ENCODE measurements around the gene MSI2. TPM values are rescaled to one million over a fixed set of nuclear protein-coding genes. Genes with fewer than 3 reads are reported as not detected.

The MSI2 gene
- total and polyA plus RNA-seq, 2 experiments from 2014 or later = 4.3 to 17.9 TPM

DNA sequence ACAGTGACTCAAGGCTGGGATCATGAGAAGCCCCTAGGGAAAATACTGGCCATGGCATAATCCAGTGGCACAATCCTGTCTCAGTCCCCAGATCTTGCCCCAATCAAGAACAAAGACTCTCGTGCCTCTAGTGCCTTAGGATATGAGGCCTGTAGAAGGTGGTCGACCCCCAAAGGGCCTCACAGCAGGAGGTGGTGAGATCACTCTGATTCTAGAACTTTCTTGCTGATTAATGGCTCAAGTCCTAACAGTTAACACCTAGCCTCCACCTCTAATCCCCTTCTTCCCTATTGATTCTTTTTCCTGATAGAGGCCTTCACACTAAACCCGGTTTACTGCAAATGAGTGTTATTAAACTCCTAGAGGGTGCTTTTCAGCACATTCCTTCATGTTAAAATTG is 312.0 kb downstream of the MSI2 start:
- Histone ChIP-seq H4K20me1 (ENCODE audit: insufficient read depth) (no peaks in the 10 kb centered on the region), H3K9me3 (ENCODE audit: low read depth) (no peaks in the 10 kb centered on the region), H3K4me3 (no peak overlapping the region), H3K79me2 (ENCODE audit: insufficient read depth) (no peaks in the 10 kb centered on the region), H3K4me1 (ENCODE audit: insufficient read depth) (no peaks in the 10 kb centered on the region), H3K4me2 (ENCODE audit: unreplicated experiment) (no peak overlapping the region), H3K9me2 (ENCODE audit: insufficient read depth) (no peaks in the 10 kb centered on the region), H3K27me3 (replicated peaks; ENCODE audit: insufficient read depth) (no peaks in the 10 kb centered on the region), H3K36me3 (ENCODE audit: low read depth) (no peaks in the 10 kb centered on the region), H3K27ac (no peak overlapping the region), H2AFZ (no peak overlapping the region), H3K9ac (no peak overlapping the region), H3F3A (ENCODE audit: insufficient read depth) (no peaks in the 10 kb centered on the region)
- DNase-seq = no peak
- in situ Hi-C loops (cut with MboI) = no loop called here
- 29 to 40% methylated on average over 3 of the region's 3 CpGs for WGBS, 2 experiments (ENCODE audit: low coverage in 1 of 2, low lambda C conversion rate in 2 of 2, missing lambda C conversion rate in 2 of 2)
- TF ChIP-seq EZH2 (IDR thresholded peaks at IDR 0.05; ENCODE audit: insufficient read depth, poor library complexity, severe bottlenecking) (no peak), EZH2phosphoT487 (IDR thresholded peaks at IDR 0.05; ENCODE audit: insufficient read depth, low read depth) (no peak)

DNA sequence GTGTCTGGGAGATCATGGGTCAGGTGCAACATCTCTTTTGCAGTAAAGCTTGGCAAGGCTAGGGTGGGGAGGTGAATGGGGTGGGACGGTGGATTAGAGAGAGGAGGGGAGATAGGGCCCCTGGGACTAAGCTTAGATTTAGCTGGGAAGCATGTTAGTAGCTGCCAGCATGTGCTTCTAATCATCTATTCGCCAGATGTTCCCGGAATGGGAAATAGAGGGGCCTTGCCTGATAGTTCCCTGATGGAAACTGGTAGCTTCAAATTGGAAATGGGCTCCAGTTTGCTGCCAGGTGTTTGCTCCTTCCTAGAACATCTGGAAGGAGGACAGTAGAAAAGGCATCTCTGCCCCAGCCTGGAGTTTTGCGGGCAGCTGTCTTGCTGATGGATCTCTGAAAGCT is 312.7 kb downstream of the MSI2 start:
- no peak overlapping the region for H3K9ac ChIP-seq
- TF ChIP-seq EZH2 (IDR thresholded peaks at IDR 0.05; ENCODE audit: insufficient read depth, poor library complexity, severe bottlenecking) (no peak), EZH2phosphoT487 (IDR thresholded peaks at IDR 0.05; ENCODE audit: insufficient read depth, low read depth) (no peak)
- H3K27me3 ChIP-seq (replicated peaks; ENCODE audit: insufficient read depth) = no peaks in the 10 kb centered on the region
- H4K20me1 ChIP-seq (ENCODE audit: insufficient read depth) = no peaks in the 10 kb centered on the region
- H3K36me3 ChIP-seq (ENCODE audit: low read depth) = no peaks in the 10 kb centered on the region
- no peak overlapping the region for H2AFZ ChIP-seq
- no peak overlapping the region for H3K4me3 ChIP-seq
- H3K9me2 ChIP-seq (ENCODE audit: insufficient read depth) = no peaks in the 10 kb centered on the region
- DNase-seq = no peak
- no peak overlapping the region for H3K4me2 ChIP-seq (ENCODE audit: unreplicated experiment)
- in situ Hi-C loops (cut with MboI) = no loop called here
- H3K27ac ChIP-seq = no peak overlapping the region
- H3K4me1 ChIP-seq (ENCODE audit: insufficient read depth) = no peaks in the 10 kb centered on the region
- WGBS, 2 experiments (ENCODE audit: low coverage in 1 of 2, low lambda C conversion rate in 2 of 2, missing lambda C conversion rate in 2 of 2) = 46 to 54% methylated on average over 4 of the region's 4 CpGs
- no peaks in the 10 kb centered on the region for H3F3A ChIP-seq (ENCODE audit: insufficient read depth)
- no peaks in the 10 kb centered on the region for H3K9me3 ChIP-seq (ENCODE audit: low read depth)
- no peaks in the 10 kb centered on the region for H3K79me2 ChIP-seq (ENCODE audit: insufficient read depth)

DNA sequence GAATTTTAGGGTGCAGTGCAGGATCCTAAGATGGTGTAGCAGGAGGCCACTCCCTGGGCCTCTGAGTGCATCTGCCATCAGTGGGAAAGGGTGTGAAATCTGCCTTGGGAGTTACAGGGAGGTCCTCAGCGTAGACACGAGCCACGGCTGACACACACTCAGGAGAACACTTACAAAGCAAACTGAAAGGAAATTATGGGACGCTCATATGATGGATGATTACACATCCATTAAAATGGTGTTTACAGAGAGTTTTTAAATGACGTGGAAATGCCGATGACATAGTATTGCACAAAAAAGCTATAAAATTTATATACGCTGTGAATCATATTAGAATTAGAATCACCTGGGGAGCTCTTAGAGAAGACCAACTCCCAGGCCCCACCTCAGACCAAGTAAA is 313.5 kb downstream of the MSI2 start:
- H3F3A ChIP-seq (ENCODE audit: insufficient read depth) = no peaks in the 10 kb centered on the region
- no peak overlapping the region for H3K4me2 ChIP-seq (ENCODE audit: unreplicated experiment)
- H3K27me3 ChIP-seq (replicated peaks; ENCODE audit: insufficient read depth) = no peaks in the 10 kb centered on the region
- no peaks in the 10 kb centered on the region for H3K4me1 ChIP-seq (ENCODE audit: insufficient read depth)
- WGBS, 2 experiments (ENCODE audit: low coverage in 1 of 2, low lambda C conversion rate in 2 of 2, missing lambda C conversion rate in 2 of 2) = 89 to 97% methylated on average over 7 of the region's 7 CpGs
- H3K9me3 ChIP-seq (ENCODE audit: low read depth) = no peaks in the 10 kb centered on the region
- H3K27ac ChIP-seq = no peak overlapping the region
- in situ Hi-C loops (cut with MboI) = no loop called here
- no peaks in the 10 kb centered on the region for H3K36me3 ChIP-seq (ENCODE audit: low read depth)
- H3K9me2 ChIP-seq (ENCODE audit: insufficient read depth) = no peaks in the 10 kb centered on the region
- H3K79me2 ChIP-seq (ENCODE audit: insufficient read depth) = no peaks in the 10 kb centered on the region
- no peak for DNase-seq
- H3K4me3 ChIP-seq = no peak overlapping the region
- H2AFZ ChIP-seq = no peak overlapping the region
- H3K9ac ChIP-seq = no peak overlapping the region
- H4K20me1 ChIP-seq (ENCODE audit: insufficient read depth) = no peaks in the 10 kb centered on the region
- no peak for TF ChIP-seq EZH2phosphoT487 (IDR thresholded peaks at IDR 0.05; ENCODE audit: insufficient read depth, low read depth)
- no peak for TF ChIP-seq EZH2 (IDR thresholded peaks at IDR 0.05; ENCODE audit: insufficient read depth, poor library complexity, severe bottlenecking)

DNA sequence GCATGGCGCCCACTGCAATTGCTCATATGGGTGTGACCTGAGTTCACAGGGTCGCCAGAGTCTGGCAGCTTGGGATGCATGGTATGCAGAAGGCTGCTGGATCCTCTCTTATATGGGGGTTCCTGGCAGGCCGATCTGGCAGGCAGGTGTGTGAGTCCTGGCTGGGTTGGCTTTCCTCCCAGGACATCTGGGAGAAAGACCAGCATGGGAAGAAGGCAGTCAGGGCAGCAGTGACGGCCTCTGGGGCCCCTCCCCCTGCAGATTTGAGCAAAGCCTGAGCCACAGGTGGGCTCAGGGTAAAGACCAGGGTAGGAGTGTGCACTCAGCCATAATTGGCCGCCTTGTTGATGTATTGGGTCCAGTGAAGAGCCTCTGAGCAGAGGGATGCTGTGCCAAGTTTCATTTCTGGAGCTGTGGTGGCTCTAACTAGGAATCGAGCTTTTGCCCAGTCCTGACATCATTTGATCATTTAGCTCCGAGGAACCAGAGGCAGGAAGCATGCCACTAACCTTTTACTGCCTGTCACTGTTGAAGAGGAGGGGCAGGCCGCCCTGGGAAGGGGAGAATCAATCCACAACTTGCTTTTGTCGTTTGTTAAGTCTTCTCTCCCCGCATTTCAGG is 314.5 kb downstream of the MSI2 start:
- H3K9me2 ChIP-seq (ENCODE audit: insufficient read depth) = no peaks in the 10 kb centered on the region
- H3K4me3 ChIP-seq = no peak overlapping the region
- WGBS, 2 experiments (ENCODE audit: low coverage in 1 of 2, low lambda C conversion rate in 2 of 2, missing lambda C conversion rate in 2 of 2) = 51 to 56% methylated on average over 10 of the region's 10 CpGs
- no peak overlapping the region for H2AFZ ChIP-seq
- no peak overlapping the region for H3K4me2 ChIP-seq (ENCODE audit: unreplicated experiment)
- H3K4me1 ChIP-seq (ENCODE audit: insufficient read depth) = no peaks in the 10 kb centered on the region
- no peak overlapping the region for H3K9ac ChIP-seq
- no peaks in the 10 kb centered on the region for H3K9me3 ChIP-seq (ENCODE audit: low read depth)
- H3K36me3 ChIP-seq (ENCODE audit: low read depth) = no peaks in the 10 kb centered on the region
- H3F3A ChIP-seq (ENCODE audit: insufficient read depth) = no peaks in the 10 kb centered on the region
- H3K27me3 ChIP-seq (replicated peaks; ENCODE audit: insufficient read depth) = no peaks in the 10 kb centered on the region
- in situ Hi-C loops (cut with MboI) = no loop called here
- H4K20me1 ChIP-seq (ENCODE audit: insufficient read depth) = no peaks in the 10 kb centered on the region
- no peaks in the 10 kb centered on the region for H3K79me2 ChIP-seq (ENCODE audit: insufficient read depth)
- no peak for DNase-seq
- TF ChIP-seq EZH2phosphoT487 (IDR thresholded peaks at IDR 0.05; ENCODE audit: insufficient read depth, low read depth) (no peak), EZH2 (IDR thresholded peaks at IDR 0.05; ENCODE audit: insufficient read depth, poor library complexity, severe bottlenecking) (no peak)
- no peak overlapping the region for H3K27ac ChIP-seq

DNA sequence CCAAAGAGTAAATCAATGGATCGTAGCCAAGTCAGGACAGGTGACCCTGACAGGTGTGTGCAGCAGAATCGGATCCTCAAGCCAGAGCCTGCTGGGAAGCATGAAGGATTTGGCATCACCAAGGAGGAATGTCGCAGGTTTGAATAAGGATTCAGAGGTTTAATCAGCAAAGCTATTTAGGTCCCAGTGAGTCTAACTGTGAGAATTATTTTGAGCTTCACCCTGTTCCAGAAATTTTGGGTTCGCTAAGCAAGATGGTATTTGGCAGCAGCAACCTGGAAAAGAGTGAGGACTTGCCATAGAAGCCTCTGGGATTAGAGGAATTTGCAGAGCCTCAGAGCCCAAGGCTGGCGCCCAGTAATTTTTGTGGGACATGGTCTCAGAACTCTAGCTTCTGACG is 315.7 kb downstream of the MSI2 start:
- H3K27me3 ChIP-seq (replicated peaks; ENCODE audit: insufficient read depth) = no peaks in the 10 kb centered on the region
- H3K9me3 ChIP-seq (ENCODE audit: low read depth) = no peaks in the 10 kb centered on the region
- no peaks in the 10 kb centered on the region for H3K9me2 ChIP-seq (ENCODE audit: insufficient read depth)
- TF ChIP-seq EZH2phosphoT487 (IDR thresholded peaks at IDR 0.05; ENCODE audit: insufficient read depth, low read depth) (no peak), EZH2 (IDR thresholded peaks at IDR 0.05; ENCODE audit: insufficient read depth, poor library complexity, severe bottlenecking) (no peak)
- no peak overlapping the region for H3K4me3 ChIP-seq
- no peaks in the 10 kb centered on the region for H3K36me3 ChIP-seq (ENCODE audit: low read depth)
- DNase-seq = no peak
- no peak overlapping the region for H2AFZ ChIP-seq
- no peaks in the 10 kb centered on the region for H4K20me1 ChIP-seq (ENCODE audit: insufficient read depth)
- no peak overlapping the region for H3K27ac ChIP-seq
- H3K9ac ChIP-seq = no peak overlapping the region
- no peaks in the 10 kb centered on the region for H3K79me2 ChIP-seq (ENCODE audit: insufficient read depth)
- no peaks in the 10 kb centered on the region for H3K4me1 ChIP-seq (ENCODE audit: insufficient read depth)
- in situ Hi-C loops (cut with MboI) = no loop called here
- WGBS, 2 experiments (ENCODE audit: low coverage in 1 of 2, low lambda C conversion rate in 2 of 2, missing lambda C conversion rate in 2 of 2) = 76 to 77% methylated on average over 6 of the region's 6 CpGs
- H3K4me2 ChIP-seq (ENCODE audit: unreplicated experiment) = no peak overlapping the region
- H3F3A ChIP-seq (ENCODE audit: insufficient read depth) = no peaks in the 10 kb centered on the region

Measured in GM23248 (cell line).